Peyer's patch (tissue), 4 donors: ENCODE results near the gene MYZAP.

Experiments used
- CTCF ChIP-seq, 6 experiments: fragments of 450-650 bp in 4 of 6; fragments of 200-600 bp in 2 of 6; sonication (generic) in 1 of 6; IDR thresholded peaks; one replicate each; pipeline ENCODE4 v1.5.1; 2017 to 2019; ENCODE audit warnings: antibody characterized with exemption in 6 of 6, mild to moderate bottlenecking in 3 of 6, moderate library complexity in 1 of 6
- POLR2A ChIP-seq, 2 donors: fragments of 450-650 bp; IDR thresholded peaks; one replicate each; pipeline ENCODE4 v1.5.1; 2017; ENCODE audit warnings: antibody characterized with exemption in 2 of 2, mild to moderate bottlenecking in 2 of 2, moderate library complexity in 2 of 2

- TF ChIP-seq CTCF (IDR thresholded peaks at IDR 0.05) = no peak
- no peak for TF ChIP-seq POLR2A (IDR thresholded peaks at IDR 0.05)
These were observed 39.7 kb upstream of the MYZAP start for GRCh38 chr15:57551715-57552677.
